HG03354 (cell line): ENCODE results near the gene GRK5.
"Not testable (repeated sequence)": the region's sequence is repeated elsewhere in the genome, so short reads cannot be mapped to it uniquely, and the experiment has no call there.

Experiments used
- ATAC-seq: cut with Tn5 transposase; IDR thresholded peaks from one replicate; pipeline ENCODE4 v1.9.1; 2021; ENCODE audit warnings: mild to moderate bottlenecking; ENCODE audit not compliant: unreplicated experiment, poor library complexity, severe bottlenecking

The GRK5 gene

DNA sequence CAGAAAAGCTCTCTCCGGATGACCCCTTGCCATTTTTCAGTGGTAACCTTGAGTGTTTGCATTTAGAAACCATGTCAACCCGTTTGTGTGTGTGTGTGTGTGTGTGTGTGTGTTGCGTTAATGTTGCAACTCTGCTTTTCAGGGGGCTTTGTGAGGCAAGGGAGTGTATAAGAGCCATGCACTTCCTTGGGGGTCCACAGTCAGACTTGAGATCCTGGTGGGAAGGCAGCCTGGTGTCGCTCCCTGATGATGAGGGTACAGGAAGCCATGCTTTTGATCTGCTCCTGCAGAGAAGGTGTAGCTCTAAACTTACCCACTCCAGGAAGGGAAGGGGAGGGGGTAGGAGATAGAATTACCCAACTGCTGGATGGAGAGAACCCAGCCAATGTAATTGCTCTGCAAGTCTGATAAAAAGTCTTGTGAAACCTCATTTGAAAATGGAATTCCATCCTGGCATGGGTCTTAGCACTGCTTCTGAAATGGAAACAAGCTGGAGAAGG, 10.7 kb downstream of the GRK5 start:
- ATAC-seq, result no peak

DNA sequence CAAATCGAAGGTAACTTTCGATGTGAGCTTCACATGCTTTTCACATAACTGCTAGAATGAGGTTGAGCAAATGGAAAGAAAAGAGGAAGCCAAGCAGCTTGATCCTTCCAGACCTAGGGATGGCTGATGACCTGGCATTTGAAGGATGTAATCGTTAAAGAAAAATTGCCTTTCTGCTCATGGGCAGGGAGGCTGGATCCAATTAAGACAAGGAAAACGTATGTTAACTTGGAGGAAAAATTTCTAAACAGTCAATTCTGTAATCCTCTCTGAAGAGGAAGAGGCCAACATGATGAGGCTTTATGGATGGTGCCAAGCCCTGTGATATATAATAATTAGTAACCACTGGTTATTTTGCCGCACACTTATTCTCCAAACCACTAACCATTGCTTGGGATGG, 12.5 kb downstream of the GRK5 start:
- ATAC-seq, result no peak

- no peak for ATAC-seq
Measured at GRCh38 chr10:119221201-119221600, 13.8 kb downstream of the GRK5 start.

DNA sequence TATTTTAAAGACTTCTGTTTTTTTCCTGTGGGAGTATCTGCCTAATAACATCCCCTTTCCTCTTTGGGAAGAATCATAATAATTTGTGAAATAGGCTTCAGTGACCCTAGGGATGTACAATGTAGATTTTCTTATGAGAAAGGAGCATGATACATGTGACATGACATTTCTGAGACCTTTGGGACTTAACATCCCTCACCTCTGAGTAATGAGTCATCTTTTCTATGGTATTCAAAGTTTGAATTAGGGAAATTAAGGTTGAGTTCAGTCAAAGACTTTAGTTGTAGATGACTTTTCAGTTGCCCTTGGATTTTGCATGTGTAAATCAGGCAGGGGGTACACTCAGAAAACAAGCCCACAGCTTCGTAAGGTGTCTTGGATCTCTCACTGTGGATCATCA, 14.3 kb downstream of the GRK5 start:
- ATAC-seq, result peak; percentile 66

- ATAC-seq, result no peak
Measured at GRCh38 chr10:119222537-119222936, 15.2 kb downstream of the GRK5 start.

- no peak for ATAC-seq
Measured at GRCh38 chr10:119222966-119223386, 15.6 kb downstream of the GRK5 start.

GRCh38 chr10:119225083-119225658, 17.8 kb downstream of the GRK5 start:
- ATAC-seq, result no peak

DNA sequence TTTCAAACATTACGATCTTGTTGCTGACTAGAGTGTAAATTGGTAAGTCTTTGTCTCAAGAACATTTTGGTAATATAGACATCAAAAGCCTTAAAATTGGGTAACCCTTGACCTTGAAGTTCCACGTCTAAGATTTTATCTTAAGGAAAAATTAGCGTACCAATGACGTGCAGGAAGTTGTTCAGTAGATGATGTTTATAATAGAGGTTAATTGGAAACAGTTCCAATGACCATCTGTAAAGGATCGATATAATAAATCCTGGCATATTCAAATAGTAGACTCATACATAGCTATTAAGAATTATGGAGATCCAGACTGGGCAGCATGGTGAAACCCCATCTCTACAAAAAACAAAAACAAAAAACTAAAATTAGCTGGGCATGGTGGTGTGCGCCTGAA, 20.5 kb downstream of the GRK5 start:
- no peak for ATAC-seq

GRCh38 chr10:119231654-119232053, 24.3 kb downstream of the GRK5 start:
- no peak for ATAC-seq

- ATAC-seq, result not testable (repeated sequence)
Measured at GRCh38 chr10:119232439-119232838, 25.1 kb downstream of the GRK5 start.

DNA sequence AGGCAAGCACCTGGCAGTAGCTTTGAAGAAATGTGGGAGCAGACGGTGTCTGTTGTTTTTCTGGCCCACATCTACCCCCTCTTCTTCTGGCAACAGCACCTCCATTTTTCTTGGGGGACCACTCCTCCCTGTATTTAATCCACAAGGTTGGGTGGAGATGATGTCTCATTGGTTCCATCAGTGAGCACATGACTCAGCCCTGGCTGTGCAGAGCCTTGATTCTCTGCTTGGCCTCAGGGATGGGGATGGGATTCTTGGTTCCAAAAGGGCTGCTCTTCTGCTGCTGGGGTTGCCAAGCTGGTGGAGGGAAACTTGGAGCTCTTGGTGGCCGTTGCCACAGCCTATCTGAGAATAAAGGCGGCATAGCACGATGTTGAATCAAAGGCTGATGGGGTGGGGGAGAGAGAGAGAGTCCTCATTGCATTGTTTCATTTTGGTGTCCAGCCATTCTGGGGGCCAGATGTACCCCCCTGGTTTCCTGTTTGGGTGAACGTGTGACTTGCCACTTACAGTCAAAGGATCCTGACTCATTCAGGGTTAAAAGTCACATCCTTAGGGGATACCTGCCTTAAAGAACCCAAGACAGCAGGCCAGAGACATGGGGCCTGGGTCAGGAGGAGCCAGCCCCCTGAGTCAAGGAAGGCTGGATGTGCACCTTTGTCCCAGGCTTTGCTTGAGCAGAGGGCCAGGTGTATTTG, 25.9 kb downstream of the GRK5 start:
- ATAC-seq, result no peak

- no peak for ATAC-seq
Measured at GRCh38 chr10:119233821-119234220, 26.4 kb downstream of the GRK5 start.

- no peak for ATAC-seq
Measured at GRCh38 chr10:119235356-119235755, 28.0 kb downstream of the GRK5 start.

DNA sequence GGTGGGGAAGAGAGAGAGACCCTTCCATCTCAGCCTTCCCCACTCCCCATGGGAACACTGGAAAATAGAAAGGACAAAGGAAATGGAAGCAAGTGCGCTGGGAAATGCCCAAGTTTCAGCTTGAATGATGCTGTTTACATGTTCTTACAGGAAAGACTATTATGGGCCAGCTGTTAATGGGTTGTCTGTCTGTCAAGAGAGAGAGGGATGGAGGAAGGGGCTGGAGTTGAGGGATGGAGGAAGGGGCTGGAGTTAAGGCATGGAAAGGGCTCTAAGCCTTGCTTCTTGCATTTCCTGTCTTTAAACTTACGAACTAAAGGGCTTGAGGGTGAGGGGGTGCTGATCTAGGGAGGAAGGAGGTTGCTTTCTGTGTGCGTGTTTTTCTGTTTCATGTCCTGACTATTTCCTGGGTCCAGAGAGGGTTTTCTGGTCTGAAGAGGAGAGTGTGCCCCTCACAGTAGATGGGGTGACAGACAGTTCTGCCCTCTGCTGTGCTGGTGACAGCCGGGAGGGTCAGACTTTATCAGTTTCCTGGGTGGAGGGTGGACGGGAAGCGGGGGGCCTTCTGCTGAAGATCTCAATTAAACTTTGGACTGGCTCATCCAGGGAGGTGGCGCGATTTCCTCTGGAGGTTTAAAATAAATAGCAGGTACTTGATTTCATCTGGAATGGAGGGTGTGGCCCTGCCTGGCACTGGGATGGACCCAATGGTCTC, 30.5 kb downstream of the GRK5 start:
- ATAC-seq, result no peak

- ATAC-seq, result no peak
Measured at GRCh38 chr10:119238577-119238976, 31.2 kb downstream of the GRK5 start.

- not testable (repeated sequence) for ATAC-seq
Measured at GRCh38 chr10:119239015-119239414, 31.6 kb downstream of the GRK5 start.

DNA sequence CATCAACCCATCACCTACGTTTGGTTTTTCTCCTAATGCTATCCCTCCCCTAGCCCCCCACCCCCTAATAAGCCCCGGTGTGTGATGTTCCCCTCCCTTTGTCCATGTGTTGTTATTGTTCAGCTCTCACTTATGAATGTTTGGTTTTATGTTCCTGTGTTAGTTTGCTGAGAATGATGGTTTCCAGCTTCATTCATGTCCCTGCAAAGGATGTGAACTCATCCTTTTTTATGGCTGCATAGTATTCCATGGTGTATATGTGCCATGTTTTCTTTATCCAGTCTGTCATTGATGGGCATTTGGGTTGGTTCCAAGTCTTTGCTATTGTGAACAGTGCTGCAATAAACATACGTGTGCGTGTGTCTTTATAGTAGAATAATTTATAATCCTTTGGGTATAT, 32.3 kb downstream of the GRK5 start:
- ATAC-seq, result not testable (repeated sequence)

- ATAC-seq, result no peak
Measured at GRCh38 chr10:119241066-119241465, 33.7 kb downstream of the GRK5 start.

DNA sequence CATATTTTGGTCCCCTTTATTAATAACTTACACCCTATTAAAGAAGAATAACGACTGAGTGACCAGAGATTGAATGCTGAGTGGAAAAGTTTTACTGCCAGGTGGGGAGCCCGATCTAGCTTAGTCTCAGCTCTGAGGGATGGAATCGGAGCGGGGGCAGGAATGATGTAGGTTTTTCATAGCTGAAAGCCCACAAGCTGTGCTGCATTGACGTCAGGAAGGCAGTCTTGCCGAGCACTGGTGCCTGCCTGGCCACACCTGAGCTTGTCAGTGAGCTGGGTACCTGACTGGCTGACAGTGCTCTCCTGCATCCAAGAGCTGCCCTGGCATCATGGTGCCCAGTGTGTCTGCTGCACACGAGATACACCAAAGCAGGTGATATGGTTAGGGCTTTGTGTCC, 34.8 kb downstream of the GRK5 start:
- no peak for ATAC-seq

GRCh38 chr10:119243488-119243887, 36.1 kb downstream of the GRK5 start:
- no peak for ATAC-seq

DNA sequence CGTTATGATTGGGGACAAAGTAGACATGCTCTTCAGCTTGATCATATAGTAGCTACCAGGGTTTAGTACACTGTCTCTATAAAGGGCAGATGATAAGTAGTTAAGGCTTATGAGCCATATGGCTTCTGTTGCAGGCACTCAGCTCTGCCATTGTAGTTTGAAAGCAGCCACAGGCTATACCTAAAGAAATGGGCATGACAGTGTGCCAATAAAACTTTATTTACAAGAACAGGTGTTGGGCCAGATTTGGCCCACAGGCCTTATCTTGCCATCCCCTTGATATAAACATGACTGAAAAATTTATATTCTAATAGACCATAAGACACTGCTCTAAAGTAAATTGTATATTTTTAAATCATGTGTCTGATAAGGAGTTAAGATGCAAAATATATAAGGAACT, 36.6 kb downstream of the GRK5 start:
- ATAC-seq, result no peak
